Breast epithelium (tissue), 3 donors: Measurements from ENCODE around the gene COMT.
A peak's percentile ranks its signal among the peaks of the same experiment; 100 is the strongest.

Experiments used
- CTCF ChIP-seq, 3 donors: fragments of 450-650 bp; IDR thresholded peaks; one replicate each; pipeline ENCODE4 v1.5.1; 2016 to 2017; ENCODE audit warnings: antibody characterized with exemption in 3 of 3, mild to moderate bottlenecking in 3 of 3, moderate library complexity in 3 of 3
- POLR2A ChIP-seq: fragments of 450-650 bp; IDR thresholded peaks from one replicate; pipeline ENCODE4 v1.6.1; 2016; ENCODE audit warnings: antibody characterized with exemption, mild to moderate bottlenecking, moderate library complexity
- POLR2AphosphoS5 ChIP-seq, 3 donors: sonication (generic); formaldehyde crosslinking; IDR thresholded peaks; one replicate each; pipeline ENCODE4 v1.6.1; 2017; ENCODE audit warnings: antibody characterized with exemption in 3 of 3

- peak in 2 of 3 donors; percentile 34 to 37 for TF ChIP-seq CTCF (IDR thresholded peaks at IDR 0.05)
- TF ChIP-seq POLR2A = no peak
- TF ChIP-seq POLR2AphosphoS5 (IDR thresholded peaks at IDR 0.05) = no peak
Observed at GRCh38 chr22:20016734-20017621, 75.4 kb downstream of the COMT start, which contains the start of gene ARVCF.
